Psoas muscle (tissue), 8 donors: ENCODE results near the gene IZUMO4. TPM values are rescaled to one million over a fixed set of nuclear protein-coding genes. Genes with fewer than 3 reads are reported as not detected.

Source experiments
- ATAC-seq, 4 donors: fragments of 200-7000 bp; cut with Tn5 transposase; one replicate each; pipeline ENCODE4 v1.9.1; 2020; ENCODE audit warnings: moderate library complexity in 3 of 4, mild to moderate bottlenecking in 2 of 4
- DNase-seq, 2 donors: peaks; one replicate each; pipeline ENCODE4 v3.0.0-alpha.2; 2020
- H3K27ac ChIP-seq: fragments of 200-600 bp; one replicate; pipeline ENCODE4 v1.8.0; 2022
- H3K27me3 ChIP-seq, 3 donors: fragments of 200-600 bp in 1 of 3; one replicate each; pipeline versions ENCODE4 v1.6.1 to v1.8.0; 2013 to 2022; ENCODE audit warnings: low read length in 2 of 3, mild to moderate bottlenecking in 2 of 3, moderate library complexity in 1 of 3; ENCODE audit not compliant: insufficient read depth in 3 of 3
- H3K36me3 ChIP-seq, 2 donors: fragments of 200-600 bp in 1 of 2; one replicate each; pipeline versions ENCODE4 v1.6.1 to v1.8.0; 2013 to 2022; ENCODE audit warnings: low read depth in 1 of 2, mild to moderate bottlenecking in 1 of 2, moderate library complexity in 1 of 2; ENCODE audit not compliant: insufficient read depth in 1 of 2
- H3K4me1 ChIP-seq: fragments of 200-600 bp; one replicate; pipeline ENCODE4 v1.8.0; 2022
- H3K4me3 ChIP-seq: fragments of 200-600 bp; one replicate; pipeline ENCODE4 v1.8.0; 2022; ENCODE audit warnings: mild to moderate bottlenecking
- H3K9me3 ChIP-seq: fragments of 200-600 bp; one replicate; pipeline ENCODE4 v1.8.0; 2022
- CTCF ChIP-seq: fragments of 200-600 bp; IDR thresholded peaks from one replicate; pipeline ENCODE4 v1.8.0; 2022; ENCODE audit warnings: antibody characterized with exemption
- WGBS, 3 donors: extraction: QIAGEN DNeasy Blood & Tissue Kit; methylation state at CpG; one replicate each; pipeline versions ENCODE4 v1.1.6 to v1.1.7; 2013; 5-methylcytosine and 5-hydroxymethylcytosine counted together
- intact Hi-C, 2 donors: fragments of 100-400 bp; cut with DNase I; formaldehyde crosslinking; loops; one replicate each; pipeline versions ENCODE4 v1.11.0 to v1.14.2; 2022
- polyA plus RNA-seq, 3 donors: library from polyadenylated mRNA; stranded (reverse); fragments of 200-250 nt; gene quantifications; one replicate each; pipeline ENCODE4 v1.2.3, GENCODE V29; 2013
- total RNA-seq, 4 donors: library from RNA; stranded (reverse); fragmentation: NEBNext Ultra II Directional in 2 of 4; extraction: Animal tissue kit (Norgen Biotek cat#: 25700) in 2 of 4; gene quantifications; one replicate each; pipeline versions ENCODE4 v1.2.1 to v1.2.4, GENCODE V29; 2021 to 2023
- donor health status: healthy with polysubstance abuse.
- donor health status: DM: no; HTN: no; CAD: no; lungs with moderate emphysema.
- donor health status: Bipolar disorder and iron deficiency.
- donor health status: healthy.
- donor health status: DM: yes; HTN: yes; CAD: no.
- donor health status: DM: no; HTN: no; CAD: no.
- donor health status: DM: no; HTN: no; CAD: no.
- donor health status: DM: yes; HTN: yes; CAD: no.

The IZUMO4 gene
- total and polyA plus RNA-seq, 7 donors, result 0.69 to 3.0 (median 1.6) TPM

GRCh38 chr19:2060884-2061494, 35.7 kb upstream of the IZUMO4 start:
- Histone ChIP-seq H3K9me3 (no peaks in the 10 kb centered on the region), H3K27ac (peak overlapping the region; percentile 97), H3K36me3 (no peaks in the 10 kb centered on the region), H3K27me3 (no peaks in the 10 kb centered on the region), H3K4me3 (peak overlapping the region; percentile 79), H3K4me1 (peaks cover 55% of the 10 kb centered on the region)
- TF ChIP-seq CTCF, result no peak
- intact Hi-C loops, result no loop called here
- 0 to 1% (median 1%) methylated on average over 19 to 55 of the region's 55 CpGs for WGBS, 3 donors
- ATAC-seq, result peak; percentile 29 to 33 (median 31)
- DNase-seq, result peak; percentile 83 to 91

GRCh38 chr19:2061495-2062388, 35.0 kb upstream of the IZUMO4 start:
- intact Hi-C loops, result no loop called here
- no peak for TF ChIP-seq CTCF
- H3K9me3 ChIP-seq, result no peaks in the 10 kb centered on the region
- peaks cover 55% of the 10 kb centered on the region for H3K4me1 ChIP-seq
- DNase-seq, result peak; percentile 99
- no peaks in the 10 kb centered on the region for H3K36me3 ChIP-seq
- WGBS, 3 donors, result 1 to 3% (median 2%) methylated on average over 45 to 50 of the region's 50 CpGs
- no peaks in the 10 kb centered on the region for H3K27me3 ChIP-seq
- ATAC-seq, result peak; percentile 64 to 75 (median 70)
- H3K27ac ChIP-seq, result peak overlapping the region; percentile 97
- peak overlapping the region; percentile 79 for H3K4me3 ChIP-seq

- H3K27ac ChIP-seq, result peak overlapping the region; percentile 97
- peaks cover 55% of the 10 kb centered on the region for H3K4me1 ChIP-seq
- H3K4me3 ChIP-seq, result peak overlapping the region; percentile 79
Measured at GRCh38 chr19:2062389-2062729, 34.4 kb upstream of the IZUMO4 start.

GRCh38 chr19:2062770-2063169, 33.9 kb upstream of the IZUMO4 start:
- no peak for TF ChIP-seq CTCF
- WGBS, 3 donors, result 87 to 91% (median 88%) methylated on average over 9 of the region's 9 CpGs
- DNase-seq (no peak), ATAC-seq (no peak)
- no peaks in the 10 kb centered on the region for H3K9me3 ChIP-seq
- intact Hi-C loops, result no loop called here
- H3K4me3 ChIP-seq, result no peak overlapping the region
- H3K4me1 ChIP-seq, result peaks cover 55% of the 10 kb centered on the region
- H3K27me3 ChIP-seq, result no peaks in the 10 kb centered on the region
- H3K36me3 ChIP-seq, result no peaks in the 10 kb centered on the region
- H3K27ac ChIP-seq, result peak overlapping the region; percentile 97

More at GRCh38 chr19:2062389-2062729, 34.4 kb upstream of the IZUMO4 start:
- no peaks in the 10 kb centered on the region for H3K9me3 ChIP-seq
- intact Hi-C loops, result no loop called here
- H3K36me3 ChIP-seq, result no peaks in the 10 kb centered on the region
- TF ChIP-seq CTCF, result no peak
- WGBS, 3 donors, result 56 to 61% (median 60%) methylated on average over 10 of the region's 10 CpGs
- H3K27me3 ChIP-seq, result no peaks in the 10 kb centered on the region
- DNase-seq (no peak), ATAC-seq (no peak)
